PC-9 (cell line): Measurements from ENCODE around the gene PRSS50. TPM values are rescaled to one million over a fixed set of nuclear protein-coding genes. Genes with fewer than 3 reads are reported as not detected.

ENCODE experiments used
- BruUV-seq: library from RNA; stranded (reverse); fragments of 400-500 nt; replicated peaks from 2 replicates; lab custom pipeline; 2021; lab: Mats Ljungman, UMichigan
- CTCF ChIA-PET: fragments of 300-600 bp; sonication (Branson Sonifier 250); formaldehyde crosslinking; loops from one replicate; lab custom pipeline; 2022; ENCODE audit warnings: antibody characterized with exemption; lab: Charles Lee
- POLR2A ChIA-PET: fragments of 300-600 bp; sonication (Branson Sonifier 250); formaldehyde crosslinking; loops from one replicate; lab custom pipeline; 2022; ENCODE audit warnings: antibody characterized with exemption; ENCODE audit not compliant: unreplicated experiment; lab: Charles Lee
- DNase-seq, 2 experiments: peaks; one replicate each; pipeline versions ENCODE4 v3.0.0 to v3.0.0-alpha.2; 2015 to 2022; ENCODE audit warnings: mixed read lengths in 1 of 2
- H2AFZ ChIP-seq: fragments of 200-600 bp; sonication (generic); 2 replicates; pipeline ENCODE4 v1.8.1; 2017; ENCODE audit warnings: antibody characterized with exemption
- H3F3A ChIP-seq: fragments of 200-600 bp; sonication (generic); 2 replicates; pipeline ENCODE4 v1.8.1; 2017; ENCODE audit warnings: antibody characterized with exemption, mild to moderate bottlenecking, low read depth; ENCODE audit not compliant: insufficient read depth
- H3K27ac ChIP-seq: fragments of 200-600 bp; sonication (generic); 2 replicates; pipeline ENCODE4 v1.6.1; 2016; ENCODE audit warnings: mixed run types
- H3K27me3 ChIP-seq: fragments of 200-600 bp; sonication (generic); 2 replicates; pipeline ENCODE4 v1.6.1; 2016; ENCODE audit warnings: low read depth, mixed run types; ENCODE audit not compliant: insufficient read depth
- H3K36me3 ChIP-seq: fragments of 200-600 bp; sonication (generic); 2 replicates; pipeline ENCODE4 v1.6.1; 2016; ENCODE audit warnings: low read depth, mixed run types
- H3K4me1 ChIP-seq: fragments of 200-600 bp; sonication (generic); replicated peaks from 2 replicates; pipeline ENCODE4 v1.6.1; 2016; ENCODE audit warnings: mixed run types; ENCODE audit not compliant: insufficient read depth
- H3K4me2 ChIP-seq: fragments of 200-600 bp; sonication (generic); 2 replicates; pipeline ENCODE4 v1.6.1; 2017; ENCODE audit warnings: mixed run types
- H3K4me3 ChIP-seq: fragments of 200-600 bp; sonication (generic); 2 replicates; pipeline ENCODE4 v1.6.1; 2016; ENCODE audit warnings: mixed run types
- H3K79me2 ChIP-seq: fragments of 200-600 bp; sonication (generic); 2 replicates; pipeline ENCODE4 v1.6.1; 2017; ENCODE audit warnings: low read depth, mixed run types
- H3K9me2 ChIP-seq: fragments of 200-600 bp; sonication (generic); 2 replicates; pipeline ENCODE4 v1.8.1; 2017; ENCODE audit warnings: mild to moderate bottlenecking; ENCODE audit not compliant: insufficient read depth
- H3K9me3 ChIP-seq: fragments of 200-600 bp; sonication (generic); 2 replicates; pipeline ENCODE4 v1.8.1; 2016; ENCODE audit warnings: low read depth; ENCODE audit not compliant: insufficient read depth
- H4K20me1 ChIP-seq: fragments of 200-600 bp; sonication (generic); 2 replicates; pipeline ENCODE4 v1.8.1; 2017; ENCODE audit not compliant: insufficient read depth
- EZH2 ChIP-seq: fragments of 200-600 bp; sonication (generic); IDR thresholded peaks from 2 replicates; pipeline ENCODE4 v1.8.0; 2017; ENCODE audit warnings: antibody characterized with exemption, low read depth
- intact Hi-C: fragments of 100-400 bp; cut with micrococcal nuclease; formaldehyde crosslinking; loops from one replicate; pipeline ENCODE4 v1.10.0; 2022; ENCODE audit not compliant: unreplicated experiment
- total RNA-seq: library from RNA; stranded (reverse); gene quantifications from 2 replicates; pipeline ENCODE4 v1.2.3, GENCODE V29; 2021
- TF ChIP-seq, protein P1 (sequence below): fragments of 200-600 bp; sonication (generic); conservative IDR thresholded peaks from 2 replicates; pipeline ENCODE4 v1.6.1; 2017; ENCODE audit warnings: mixed run types, antibody characterized with exemption, mild to moderate bottlenecking, moderate library complexity

PRSS50 gene
- total RNA-seq, 1 experiment from 2014 or later, result 0.50 TPM

DNA sequence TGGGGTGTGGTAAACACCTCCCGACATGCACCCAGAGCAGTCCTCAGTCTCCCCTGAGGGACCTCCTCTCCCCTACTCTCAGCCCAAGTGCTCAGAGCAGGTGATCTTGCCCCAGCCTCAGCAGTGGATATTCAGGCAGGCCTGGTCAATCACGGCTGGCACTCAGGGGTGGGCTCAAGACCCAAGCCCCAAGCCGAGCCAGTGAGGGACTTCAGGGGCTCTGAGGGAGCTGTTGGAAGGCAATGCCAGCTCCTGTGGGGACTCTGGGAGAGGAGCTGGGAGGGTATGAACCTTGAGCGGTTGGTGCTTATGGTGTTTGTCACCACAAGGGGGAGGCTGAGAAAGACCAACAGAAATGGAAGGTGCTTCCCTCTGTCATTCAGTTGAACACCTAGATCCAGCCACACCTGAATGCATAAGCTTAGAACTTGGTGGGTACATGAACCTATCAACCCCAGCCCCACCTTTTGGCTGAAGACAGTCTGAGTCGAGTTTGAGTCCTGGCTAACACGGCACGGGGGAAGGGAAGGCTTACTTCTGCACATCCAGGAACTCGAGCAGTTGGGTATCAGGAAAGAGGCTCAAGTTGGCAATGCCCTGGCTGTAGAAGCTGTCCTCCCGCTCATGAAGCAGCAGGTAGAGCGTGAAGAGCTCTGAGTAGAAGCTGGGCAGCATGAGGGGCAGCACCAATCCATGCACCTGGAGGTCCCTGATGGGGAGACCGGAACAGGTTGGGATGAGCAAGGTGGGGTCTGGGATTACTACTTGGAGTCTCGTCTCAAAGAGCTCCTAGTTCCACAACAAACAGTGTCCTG, 43.4 kb downstream of the PRSS50 start:
- Histone ChIP-seq H3K4me2 (no peak overlapping the region), H3K9me2 (no peaks in the 10 kb centered on the region), H3K27me3 (no peaks in the 10 kb centered on the region), H2AFZ (no peak overlapping the region), H3K9me3 (no peaks in the 10 kb centered on the region), H3K4me3 (no peak overlapping the region), H3K36me3 (no peaks in the 10 kb centered on the region), H3K79me2 (no peaks in the 10 kb centered on the region), H3K27ac (no peak overlapping the region), H3K4me1 (no peaks in the 10 kb centered on the region), H4K20me1 (no peaks in the 10 kb centered on the region), H3F3A (no peaks in the 10 kb centered on the region)
- ChIA-PET POLR2A (interaction anchor here (0.6 kb wide), 1 partner anchor 20 kb away, joined by 6 read pairs; no protein-coding TSS in a partner anchor), CTCF (no interaction called here)
- TF ChIP-seq, protein P1, sequence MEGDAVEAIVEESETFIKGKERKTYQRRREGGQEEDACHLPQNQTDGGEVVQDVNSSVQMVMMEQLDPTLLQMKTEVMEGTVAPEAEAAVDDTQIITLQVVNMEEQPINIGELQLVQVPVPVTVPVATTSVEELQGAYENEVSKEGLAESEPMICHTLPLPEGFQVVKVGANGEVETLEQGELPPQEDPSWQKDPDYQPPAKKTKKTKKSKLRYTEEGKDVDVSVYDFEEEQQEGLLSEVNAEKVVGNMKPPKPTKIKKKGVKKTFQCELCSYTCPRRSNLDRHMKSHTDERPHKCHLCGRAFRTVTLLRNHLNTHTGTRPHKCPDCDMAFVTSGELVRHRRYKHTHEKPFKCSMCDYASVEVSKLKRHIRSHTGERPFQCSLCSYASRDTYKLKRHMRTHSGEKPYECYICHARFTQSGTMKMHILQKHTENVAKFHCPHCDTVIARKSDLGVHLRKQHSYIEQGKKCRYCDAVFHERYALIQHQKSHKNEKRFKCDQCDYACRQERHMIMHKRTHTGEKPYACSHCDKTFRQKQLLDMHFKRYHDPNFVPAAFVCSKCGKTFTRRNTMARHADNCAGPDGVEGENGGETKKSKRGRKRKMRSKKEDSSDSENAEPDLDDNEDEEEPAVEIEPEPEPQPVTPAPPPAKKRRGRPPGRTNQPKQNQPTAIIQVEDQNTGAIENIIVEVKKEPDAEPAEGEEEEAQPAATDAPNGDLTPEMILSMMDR, result peak; percentile 34; the same call in 1 of the 2 replicates
- no peak for TF ChIP-seq EZH2
- intact Hi-C loops, result no loop called here
- no TSS peak for BruUV-seq
- no peak for DNase-seq

DNA sequence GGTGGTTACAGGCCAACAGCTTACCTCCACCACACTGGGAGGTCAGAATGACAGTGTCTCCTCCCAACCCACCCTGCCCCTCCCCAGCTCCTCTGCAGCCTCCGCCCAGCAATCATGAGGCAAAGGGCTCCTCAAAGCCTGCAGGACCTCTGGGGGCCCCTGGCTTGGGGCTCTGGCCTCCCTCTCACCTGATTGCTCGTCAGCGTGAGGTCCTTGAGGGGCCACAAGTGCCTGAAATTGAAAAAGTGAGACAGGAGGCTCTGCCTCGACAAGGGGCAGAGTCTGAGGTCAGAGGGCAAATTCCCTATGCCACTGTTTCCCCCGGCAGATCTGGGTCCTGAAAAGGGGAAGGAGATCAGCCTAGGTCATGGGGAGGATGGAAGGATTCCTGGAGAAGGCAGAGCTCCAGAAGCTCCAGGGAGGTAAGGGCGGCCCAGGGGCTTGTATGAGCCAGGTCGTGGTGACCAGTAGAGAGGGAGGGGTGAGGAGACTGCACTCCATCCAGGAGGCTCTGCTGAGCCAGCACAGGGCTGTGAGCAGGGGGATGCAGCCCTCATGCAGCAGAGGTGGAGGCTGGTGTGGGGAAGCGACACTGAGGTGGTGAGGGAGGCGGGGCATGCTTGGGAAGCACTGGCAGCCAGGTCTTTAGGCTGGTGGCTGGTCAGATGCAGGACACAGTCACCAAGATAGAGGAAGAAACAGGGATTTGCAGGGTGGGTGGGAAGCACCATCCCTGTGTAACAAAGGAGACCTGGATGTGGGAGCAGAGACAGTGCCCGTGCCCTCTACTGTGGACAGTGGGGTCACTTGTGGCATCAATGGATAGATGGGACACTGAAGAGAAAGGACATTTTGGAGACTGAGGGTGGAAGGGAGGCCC, 44.3 kb downstream of the PRSS50 start:
- H3K36me3 ChIP-seq, result no peaks in the 10 kb centered on the region

DNA sequence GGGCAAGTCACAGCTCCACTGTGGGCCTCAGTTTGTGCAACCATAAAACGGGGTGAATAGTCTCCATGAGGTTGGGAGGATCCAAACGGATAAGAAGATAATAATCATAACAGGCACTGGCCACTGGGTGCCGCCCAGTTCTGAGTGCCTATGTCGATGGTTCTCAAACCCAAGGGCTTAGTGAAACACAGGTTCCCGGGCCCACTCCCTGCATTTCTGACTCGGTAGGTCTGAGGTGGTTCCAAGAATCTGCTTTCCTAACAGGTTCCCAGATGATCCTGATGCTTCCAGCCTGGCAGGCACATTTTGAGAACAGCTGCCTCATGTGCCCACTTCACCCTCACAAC, 45.3 kb downstream of the PRSS50 start:
- TF ChIP-seq, protein P1, result no peak
- no peak for TF ChIP-seq EZH2
- no peaks in the 10 kb centered on the region for H4K20me1 ChIP-seq
- H3K4me3 ChIP-seq, result no peak overlapping the region
- H3K36me3 ChIP-seq, result no peaks in the 10 kb centered on the region
- ChIA-PET CTCF (interaction anchor here (0.6 kb wide), 1 partner anchor 101 kb away, joined by 4 read pairs; no protein-coding TSS in a partner anchor), POLR2A (no interaction called here)
- no peak overlapping the region for H3K4me2 ChIP-seq
- no peak for DNase-seq
- H3K9me3 ChIP-seq, result no peaks in the 10 kb centered on the region
- no peaks in the 10 kb centered on the region for H3K27me3 ChIP-seq
- no peaks in the 10 kb centered on the region for H3F3A ChIP-seq
- H2AFZ ChIP-seq, result no peak overlapping the region
- no peaks in the 10 kb centered on the region for H3K79me2 ChIP-seq
- H3K9me2 ChIP-seq, result no peaks in the 10 kb centered on the region
- H3K4me1 ChIP-seq, result no peaks in the 10 kb centered on the region
- no TSS peak for BruUV-seq
- intact Hi-C loops, result no loop called here
- H3K27ac ChIP-seq, result no peak overlapping the region

More for the DNA sequence above, 44.3 kb downstream of the PRSS50 start:
- no peak overlapping the region for H3K27ac ChIP-seq
- no peaks in the 10 kb centered on the region for H3K27me3 ChIP-seq
- no TSS peak for BruUV-seq
- no peaks in the 10 kb centered on the region for H3K4me1 ChIP-seq
- no peaks in the 10 kb centered on the region for H3F3A ChIP-seq
- H3K9me3 ChIP-seq, result no peaks in the 10 kb centered on the region
- H3K4me2 ChIP-seq, result no peak overlapping the region
- DNase-seq, result no peak
- H3K79me2 ChIP-seq, result no peaks in the 10 kb centered on the region
- H3K9me2 ChIP-seq, result no peaks in the 10 kb centered on the region
- POLR2A ChIA-PET, result interaction anchor here (0.7 kb wide), 1 partner anchor 22 kb away, joined by 3 read pairs; no protein-coding TSS in a partner anchor
- TF ChIP-seq, protein P1, result no peak
- TF ChIP-seq EZH2, result no peak
- no peak overlapping the region for H2AFZ ChIP-seq
- no peak overlapping the region for H3K4me3 ChIP-seq
- no peaks in the 10 kb centered on the region for H4K20me1 ChIP-seq
- intact Hi-C loops, result no loop called here
- CTCF ChIA-PET, result no interaction called here
